HCT116 (cell line): ENCODE data around the gene CCL7. TPM values are rescaled to one million over a fixed set of nuclear protein-coding genes. Genes with fewer than 3 reads are reported as not detected.

Experiments
- ATAC-seq: fragments of 200-7000 bp; cut with Tn5 transposase; 2 replicates; pipeline ENCODE4 v1.9.1; 2020; ENCODE audit warnings: mild to moderate bottlenecking, moderate library complexity
- Bru-seq: library from RNA; stranded (reverse); fragments of 400-500 nt; gene quantifications from one replicate; lab custom pipeline; 2021; lab: Mats Ljungman, UMichigan
- BruChase-seq, 2 experiments: library from RNA; stranded (reverse); fragments of 400-500 nt; gene quantifications; one replicate each; lab custom pipeline; 2021; lab: Mats Ljungman, UMichigan
- BruUV-seq: library from RNA; stranded (reverse); fragments of 400-500 nt; replicated peaks from 2 replicates; lab custom pipeline; 2021; lab: Mats Ljungman, UMichigan
- CTCF ChIA-PET: fragments of 300-600 bp; sonication (Branson Sonifier 250); formaldehyde crosslinking; loops from one replicate; lab custom pipeline; 2021; ENCODE audit warnings: antibody characterized with exemption; lab: Charles Lee
- POLR2A ChIA-PET: fragments of 300-600, 350-600 bp; sonication (Branson Sonifier 250); formaldehyde crosslinking; loops from one replicate; lab custom pipeline; 2021; ENCODE audit warnings: antibody characterized with exemption; lab: Charles Lee
- RAD21 ChIA-PET, 2 experiments: fragments of 300-600 bp; sonication (Branson Sonifier 250); formaldehyde crosslinking; loops; one replicate each; lab custom pipeline; 2023; ENCODE audit warnings: low total read pairs in 2 of 2; ENCODE audit not compliant: uncharacterized antibody in 2 of 2, unreplicated experiment in 2 of 2, low non-redundant PET in 1 of 2; lab: Charles Lee
- DNase-seq: peaks from one replicate; pipeline ENCODE4 v3.0.0-alpha.2; 2010; ENCODE audit warnings: low read depth, low spot score
- H2AFZ ChIP-seq: fragments of 200-600 bp; shearing (Covaris generic), sonication (generic); 2 replicates; pipeline ENCODE4 v1.6.1; 2017; ENCODE audit warnings: low read depth, mixed run types, mixed read lengths, antibody characterized with exemption, low read length; ENCODE audit not compliant: poor library complexity, severe bottlenecking
- H3K27ac ChIP-seq: 2 replicates; pipeline ENCODE4 v1.5.1; 2012; ENCODE audit warnings: low read depth, low read length
- H3K27me3 ChIP-seq: fragments of 200-600 bp; sonication (generic); 2 replicates; pipeline ENCODE4 v1.6.1; 2016; ENCODE audit warnings: mixed run types, low read length, mixed read lengths; ENCODE audit not compliant: insufficient read depth
- H3K36me3 ChIP-seq, 2 experiments: fragments of 200-500 bp in 1 of 2; fragments of 200-600 bp in 1 of 2; sonication (Bioruptor generic) in 1 of 2; sonication (generic) in 1 of 2; 2 replicates each; pipeline versions ENCODE4 v1.5.1 to v1.6.1; 2014 to 2016; ENCODE audit warnings: low read length in 2 of 2, inconsistent platforms in 1 of 2, mixed read lengths in 1 of 2, mixed run types in 1 of 2; ENCODE audit not compliant: insufficient read depth in 2 of 2, control insufficient read depth in 1 of 2
- H3K4me1 ChIP-seq, 2 experiments: fragments of 200-600 bp in 1 of 2; sonication (generic) in 1 of 2; 2 replicates each; pipeline versions ENCODE4 v1.5.1 to v1.6.1; 2012 to 2017; ENCODE audit warnings: low read length in 2 of 2, inconsistent platforms in 1 of 2, mild to moderate bottlenecking in 1 of 2, mixed read lengths in 1 of 2, mixed run types in 1 of 2, moderate library complexity in 1 of 2; ENCODE audit not compliant: insufficient read depth in 2 of 2, control insufficient read depth in 1 of 2
- H3K4me2 ChIP-seq: fragments of 200-600 bp; sonication (generic); 2 replicates; pipeline ENCODE4 v1.6.1; 2017; ENCODE audit warnings: mixed run types, low read length, mixed read lengths
- H3K4me3 ChIP-seq, 2 experiments: fragments of 200-600 bp in 1 of 2; sonication (generic) in 1 of 2; replicated peaks in 1 of 2; 2 replicates each; pipeline ENCODE4 v1.5.1; 2011 to 2016; ENCODE audit warnings: low read length in 2 of 2, control low read depth in 1 of 2, low read depth in 1 of 2, mild to moderate bottlenecking in 1 of 2, mixed read lengths in 1 of 2, mixed run types in 1 of 2
- H3K79me2 ChIP-seq: fragments of 200-600 bp; sonication (generic); 2 replicates; pipeline ENCODE4 v1.6.1; 2017; ENCODE audit warnings: mild to moderate bottlenecking, mixed run types, low read length, moderate library complexity, mixed read lengths; ENCODE audit not compliant: insufficient read depth
- H3K9ac ChIP-seq: fragments of 200-600 bp; sonication (generic); 2 replicates; pipeline ENCODE4 v1.6.1; 2016; ENCODE audit warnings: low read length, mixed read lengths
- H3K9me2 ChIP-seq: fragments of 200-600 bp; sonication (generic), shearing (Covaris generic); 2 replicates; pipeline ENCODE4 v1.6.1; 2017; ENCODE audit warnings: mixed run types, mild to moderate bottlenecking, moderate library complexity; ENCODE audit not compliant: insufficient read depth
- H3K9me3 ChIP-seq, 2 experiments: fragments of 200-500 bp in 1 of 2; fragments of 200-600 bp in 1 of 2; sonication (Bioruptor generic) in 1 of 2; sonication (generic) in 1 of 2; 2 replicates each; pipeline ENCODE4 v1.6.1; 2014 to 2017; ENCODE audit warnings: low read length in 2 of 2, mixed read lengths in 2 of 2, inconsistent platforms in 1 of 2, low read depth in 1 of 2, mild to moderate bottlenecking in 1 of 2, mixed run types in 1 of 2, moderate library complexity in 1 of 2; ENCODE audit not compliant: control insufficient read depth in 1 of 2, insufficient read depth in 1 of 2
- H4K20me1 ChIP-seq: fragments of 200-600 bp; sonication (generic), shearing (Covaris generic); 2 replicates; pipeline ENCODE4 v1.6.1; 2017; ENCODE audit warnings: mixed run types, mild to moderate bottlenecking, moderate library complexity; ENCODE audit not compliant: insufficient read depth
- CBX3 ChIP-seq: IDR thresholded peaks from 2 replicates; pipeline ENCODE4 v1.6.1; 2012; ENCODE audit warnings: low read depth
- CTCF ChIP-seq, 3 experiments: fragments of 200-600 bp in 1 of 3; sonication (generic) in 1 of 3; IDR thresholded peaks in 2 of 3; conservative IDR thresholded peaks in 1 of 3; 2 replicates each; pipeline ENCODE4 v1.5.1; 2012 to 2017; ENCODE audit warnings: low read depth in 2 of 3, low read length in 2 of 3, antibody characterized with exemption in 1 of 3, borderline replicate concordance in 1 of 3, control low read depth in 1 of 3, mild to moderate bottlenecking in 1 of 3, mixed read lengths in 1 of 3, mixed run types in 1 of 3, moderate library complexity in 1 of 3; ENCODE audit not compliant: insufficient read depth in 1 of 3
- JUND ChIP-seq: IDR thresholded peaks from 2 replicates; pipeline ENCODE4 v1.6.1; 2012
- POLR2A ChIP-seq: IDR thresholded peaks from 2 replicates; pipeline ENCODE4 v1.7.0; 2011; ENCODE audit warnings: borderline replicate concordance; ENCODE audit not compliant: insufficient read depth, insufficient read length; ENCODE audit errors: extremely low read depth
- SIN3A ChIP-seq: IDR thresholded peaks from 2 replicates; pipeline ENCODE4 v1.6.1; 2012; ENCODE audit warnings: low read depth
- SP1 ChIP-seq: IDR thresholded peaks from 2 replicates; pipeline ENCODE4 v1.6.1; 2012; ENCODE audit warnings: low read depth
- SRF ChIP-seq: IDR thresholded peaks from 2 replicates; pipeline ENCODE4 v1.6.1; 2012; ENCODE audit warnings: low read depth
- ZNF274 ChIP-seq: fragments of 200-500 bp; sonication (Bioruptor generic); IDR thresholded peaks from 2 replicates; pipeline ENCODE4 v1.6.1; 2014; ENCODE audit warnings: mild to moderate bottlenecking, low read depth, low read length, inconsistent platforms
- intact Hi-C: fragments of 100-400 bp; cut with micrococcal nuclease; formaldehyde crosslinking; loops from 2 replicates; pipeline ENCODE4 v1.10.0; 2022
- long read RNA-seq: library from polyadenylated mRNA; unstranded; transcript quantifications from one replicate; pipeline ENCODE4 v2.0.0, GENCODE V29; 2021; ENCODE audit not compliant: unreplicated experiment
- polyA plus RNA-seq: library from polyadenylated mRNA; unstranded; fragments of >200 nt; gene quantifications from 2 replicates; pipeline ENCODE4 v1.2.1, GENCODE V29; 2012; ENCODE audit warnings: missing spikeins
- total RNA-seq: library from RNA; stranded (reverse); gene quantifications from one replicate; pipeline ENCODE4 v1.2.1, GENCODE V29; 2021; ENCODE audit not compliant: unreplicated experiment

The CCL7 gene
- total RNA-seq (not detected), Bru-seq, nascent RNA (not detected), BruChase-seq, experiment 1, labeled RNA remaining after a 6-hour chase (not detected), BruChase-seq, experiment 2, labeled RNA remaining after a 2-hour chase (not detected)
- not detected in 2 replicates for polyA plus RNA-seq
- long read RNA-seq = 0 reads

GRCh38 chr17:34269969-34270368 lies at the start of gene CCL7:
CCL7 (plus strand) TSS chr17:34270221; CDS start chr17:34270291, 70 bp downstream.
- H3K27me3 ChIP-seq = no peaks in the 10 kb centered on the region
- TF ChIP-seq CTCF (IDR thresholded peaks at IDR 0.05 in 2 of 3, conservative IDR thresholded peaks at IDR 0.05 in 1 of 3; ENCODE audit: borderline replicate concordance in 1 of 3, insufficient read depth in 1 of 3, low read depth in 2 of 3, low read length in 2 of 3) = no peak
- no peak for TF ChIP-seq SP1
- TF ChIP-seq ZNF274 = no peak
- TF ChIP-seq CBX3 = no peak
- TF ChIP-seq, all 23 proteins: peak for 0
- RAD21 ChIA-PET = no interaction called here
- Histone ChIP-seq H3K27ac (no peak within 1 kb of the TSS), H3K4me2 (no peak within 1 kb of the TSS), H3K9me2 (no peaks in the 10 kb centered on the region), H3K9me3 (no peaks in the 10 kb centered on the region; a peak in 1 of 4 replicates), H4K20me1 (no peaks in the 10 kb centered on the region), H3K36me3 (no peaks in the 10 kb centered on the region), H3K79me2 (no peaks in the 10 kb centered on the region), H3K4me3 (no peak within 1 kb of the TSS), H3K4me1 (no peaks in the 10 kb centered on the region), H2AFZ (no peak within 1 kb of the TSS), H3K9ac (no peak within 1 kb of the TSS)
- CTCF ChIA-PET = no interaction called here
- no TSS peak for BruUV-seq
- POLR2A ChIA-PET = no interaction called here
- intact Hi-C loops = no loop called here
- ATAC-seq (no peak), DNase-seq (no peak)

GRCh38 chr17:34220752-34221395 lies 49.1 kb upstream of the CCL7 start:
- BruUV-seq = no TSS peak
- CTCF ChIA-PET = no interaction called here
- Histone ChIP-seq H3K4me2 (no peak overlapping the region), H3K27me3 (no peaks in the 10 kb centered on the region), H3K27ac (no peak overlapping the region), H3K4me3 (no peak overlapping the region), H3K4me1 (no peaks in the 10 kb centered on the region), H3K36me3 (no peaks in the 10 kb centered on the region), H3K79me2 (no peaks in the 10 kb centered on the region), H3K9me2 (no peaks in the 10 kb centered on the region), H2AFZ (no peak overlapping the region), H4K20me1 (no peaks in the 10 kb centered on the region), H3K9ac (no peak overlapping the region), H3K9me3 (peaks cover 0 to 3% of the 10 kb centered on the region in 2 experiments; a peak in 1 of 4 replicates)
- DNase-seq (no peak), ATAC-seq (no peak)
- TF ChIP-seq JUND (no peak), SIN3A (no peak), CBX3 (no peak), SRF (no peak), POLR2A (no peak)
- intact Hi-C loops = no loop called here
- RAD21 ChIA-PET = no interaction called here
- POLR2A ChIA-PET = no interaction called here
